Measurements from ENCODE around the gene MAU2. TPM values are rescaled to one million over a fixed set of nuclear protein-coding genes. Genes with fewer than 3 reads are reported as not detected.
A peak's percentile ranks its signal among the peaks of the same experiment; 100 is the strongest.

MAU2 gene
- total and polyA plus RNA-seq, 10 of the 15 experiments (the other 5 are each of a cell fraction or from before 2014, with no cell fraction given) = 1.8 to 47.2 (median 22.1) TPM

GRCh38 chr19:19320361-19321140, at the start of gene MAU2, which contains the start of gene SUGP1 (continued):
- TF ChIP-seq, protein P1, sequence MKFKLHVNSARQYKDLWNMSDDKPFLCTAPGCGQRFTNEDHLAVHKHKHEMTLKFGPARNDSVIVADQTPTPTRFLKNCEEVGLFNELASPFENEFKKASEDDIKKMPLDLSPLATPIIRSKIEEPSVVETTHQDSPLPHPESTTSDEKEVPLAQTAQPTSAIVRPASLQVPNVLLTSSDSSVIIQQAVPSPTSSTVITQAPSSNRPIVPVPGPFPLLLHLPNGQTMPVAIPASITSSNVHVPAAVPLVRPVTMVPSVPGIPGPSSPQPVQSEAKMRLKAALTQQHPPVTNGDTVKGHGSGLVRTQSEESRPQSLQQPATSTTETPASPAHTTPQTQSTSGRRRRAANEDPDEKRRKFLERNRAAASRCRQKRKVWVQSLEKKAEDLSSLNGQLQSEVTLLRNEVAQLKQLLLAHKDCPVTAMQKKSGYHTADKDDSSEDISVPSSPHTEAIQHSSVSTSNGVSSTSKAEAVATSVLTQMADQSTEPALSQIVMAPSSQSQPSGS (IDR thresholded peaks at IDR 0.05; ENCODE audit: low read length) = no peak
- TF ChIP-seq E2F4 (IDR thresholded peaks at IDR 0.05; ENCODE audit: low read depth, low read length) = no peak
- no peak for TF ChIP-seq SREBF2 (IDR thresholded peaks at IDR 0.05; ENCODE audit: low read length)
- no peak for TF ChIP-seq EP300 (IDR thresholded peaks at IDR 0.05; ENCODE audit: borderline replicate concordance in 1 of 2, control insufficient read depth in 1 of 2, low read depth in 2 of 2, low read length in 2 of 2)
- TF ChIP-seq RCOR1 (conservative IDR thresholded peaks at IDR 0.05; ENCODE audit: low read depth, low read length) = peak; percentile 97
- no peak for TF ChIP-seq RFX5 (IDR thresholded peaks at IDR 0.05; ENCODE audit: low read depth, low read length)
- TF ChIP-seq, protein P2, sequence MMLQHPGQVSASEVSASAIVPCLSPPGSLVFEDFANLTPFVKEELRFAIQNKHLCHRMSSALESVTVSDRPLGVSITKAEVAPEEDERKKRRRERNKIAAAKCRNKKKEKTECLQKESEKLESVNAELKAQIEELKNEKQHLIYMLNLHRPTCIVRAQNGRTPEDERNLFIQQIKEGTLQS (IDR thresholded peaks at IDR 0.05; ENCODE audit: borderline replicate concordance, extremely low read depth, low read depth, low read length) = no peak
- TF ChIP-seq HDAC6 (IDR thresholded peaks at IDR 0.05; ENCODE audit: unreplicated experiment) = no peak
- TF ChIP-seq CBX3 (IDR thresholded peaks at IDR 0.05; ENCODE audit: borderline replicate concordance, low read depth) = no peak
- TF ChIP-seq RELB (IDR thresholded peaks at IDR 0.05; ENCODE audit: low read depth) = peak; percentile 68; the same call in 1 of the 2 replicates
- peak; percentile 27 for TF ChIP-seq E4F1 (IDR thresholded peaks at IDR 0.05; ENCODE audit: borderline replicate concordance, partially characterized antibody)
- peak; percentile 38; the same call in 1 of the 2 replicates for TF ChIP-seq DPF2 (IDR thresholded peaks at IDR 0.05)
- no peak for TF ChIP-seq BCLAF1 (IDR thresholded peaks at IDR 0.05)
- peak; percentile 81 for TF ChIP-seq GATAD2B (conservative IDR thresholded peaks at IDR 0.05; ENCODE audit: low read depth)
- TF ChIP-seq RELA (IDR thresholded peaks at IDR 0.05; ENCODE audit: borderline replicate concordance, partially characterized antibody) = peak; percentile 19
- no peak for TF ChIP-seq EZH2 (IDR thresholded peaks at IDR 0.05; ENCODE audit: borderline replicate concordance, control insufficient read depth, low read depth, low read length)
- TF ChIP-seq STAT3 (IDR thresholded peaks at IDR 0.05; ENCODE audit: low read depth, low read length) = no peak
- peak; percentile 75 for TF ChIP-seq ZNF384 (IDR thresholded peaks at IDR 0.05; ENCODE audit: borderline replicate concordance, low read depth, low read length)
- TF ChIP-seq PML (IDR thresholded peaks at IDR 0.05; ENCODE audit: low read length) = peak; percentile 93
